Measurements from ENCODE around the gene ATP1B3.
"Not testable (repeated sequence)": the region's sequence is repeated elsewhere in the genome, so short reads cannot be mapped to it uniquely, and the experiment has no call there.

The ATP1B3 gene

GRCh38 chr3:141876381-141876890 is at the start of gene ATP1B3:
Gene ATP1B3, plus strand, starts transcription at chr3:141876643. Its CDS starts 159 bp downstream, at chr3:141876802.
- DNase-seq = peak; percentile 89

GRCh38 chr3:141828487-141828886 is 48.0 kb upstream of the ATP1B3 start:
- no peak for DNase-seq

DNA sequence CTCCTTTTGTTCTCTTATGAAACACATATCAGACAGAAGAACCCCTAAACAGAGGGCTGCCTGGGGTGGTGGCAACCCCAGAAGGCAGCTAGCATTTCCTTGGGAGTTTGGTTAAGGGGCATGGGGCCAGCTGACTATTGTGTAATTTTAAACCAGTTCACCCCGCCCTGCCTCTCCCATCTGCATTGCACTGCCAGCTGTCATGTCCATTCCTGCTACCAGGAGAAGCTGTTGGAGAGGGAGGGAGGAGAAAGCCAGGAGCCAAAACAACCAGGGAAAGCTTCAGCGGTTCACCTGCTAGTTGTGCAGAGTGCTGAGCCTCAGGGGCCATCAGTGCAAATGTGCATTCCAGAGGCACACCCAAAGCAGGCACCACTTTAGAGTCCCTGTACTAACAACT is 47.6 kb upstream of the ATP1B3 start:
- peak; percentile 55 for DNase-seq

DNA sequence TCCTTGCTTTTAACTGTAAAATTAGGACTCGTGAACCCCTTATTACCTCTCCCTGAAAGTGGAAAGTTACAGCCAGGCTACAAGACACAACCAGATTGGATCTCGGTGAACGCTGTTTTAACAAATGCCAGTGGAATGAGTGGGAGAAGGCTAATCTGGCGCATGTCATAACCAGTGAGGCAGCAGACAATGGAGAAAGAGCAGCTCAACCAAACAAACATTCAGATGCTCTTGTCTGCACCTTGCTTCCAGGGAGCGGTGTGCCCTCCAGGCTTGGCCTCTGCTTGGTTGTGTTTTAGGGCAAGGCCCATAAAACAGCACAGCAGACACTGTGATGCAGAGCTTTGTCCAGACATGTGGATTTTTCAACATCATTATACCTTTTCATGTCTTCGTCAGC is 45.9 kb upstream of the ATP1B3 start:
- DNase-seq = no peak

- no peak for DNase-seq
These were observed 42.2 kb upstream of the ATP1B3 start for GRCh38 chr3:141834292-141834691.

- DNase-seq = no peak
These were observed 40.8 kb upstream of the ATP1B3 start for GRCh38 chr3:141835557-141836229.

- DNase-seq = no peak
These were observed 37.1 kb upstream of the ATP1B3 start for GRCh38 chr3:141839389-141839788.

GRCh38 chr3:141840737-141841544 is 35.5 kb upstream of the ATP1B3 start:
- DNase-seq = no peak

DNA sequence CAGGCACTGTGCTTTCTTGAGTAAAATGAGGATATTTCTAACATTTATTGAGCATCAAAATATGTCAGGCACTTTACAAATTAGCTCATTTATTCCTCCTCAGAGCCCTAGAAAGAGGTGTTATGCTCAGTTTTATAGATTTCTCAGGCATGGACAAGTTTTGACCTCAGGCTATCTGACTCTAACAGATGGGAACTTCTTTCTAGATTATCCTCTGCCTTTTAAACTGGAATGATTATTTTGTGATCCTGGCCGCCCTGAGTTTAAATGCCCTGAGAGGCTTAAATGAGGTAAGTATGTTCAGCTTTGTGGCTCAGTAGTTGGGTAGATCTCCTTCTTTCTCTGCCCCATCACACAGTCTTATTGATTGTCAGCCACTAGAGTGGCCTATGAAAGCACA is 32.3 kb upstream of the ATP1B3 start:
- no peak for DNase-seq

DNA sequence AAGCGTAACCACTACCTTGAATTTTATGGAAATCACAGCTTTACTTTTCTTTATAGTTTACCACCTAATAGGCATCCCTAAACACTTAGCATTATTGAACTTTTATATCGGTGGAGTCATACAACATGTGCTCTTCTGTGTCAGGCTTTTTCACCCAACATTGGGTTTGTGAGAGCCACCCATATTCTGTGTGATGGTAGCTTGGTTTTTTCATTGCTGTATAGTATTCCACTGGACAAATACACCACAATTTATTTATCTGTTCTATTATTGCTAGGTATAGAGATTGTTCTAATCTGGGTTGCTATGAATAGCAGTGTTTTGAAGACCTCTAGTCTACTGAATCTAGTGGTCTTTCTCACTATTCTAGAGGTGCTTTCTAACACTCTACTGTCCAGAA is 31.6 kb upstream of the ATP1B3 start:
- DNase-seq = no peak

- no peak for DNase-seq
These were observed 30.9 kb upstream of the ATP1B3 start for GRCh38 chr3:141845407-141846049.

GRCh38 chr3:141846050-141846433 is 30.4 kb upstream of the ATP1B3 start:
- DNase-seq = no peak

DNA sequence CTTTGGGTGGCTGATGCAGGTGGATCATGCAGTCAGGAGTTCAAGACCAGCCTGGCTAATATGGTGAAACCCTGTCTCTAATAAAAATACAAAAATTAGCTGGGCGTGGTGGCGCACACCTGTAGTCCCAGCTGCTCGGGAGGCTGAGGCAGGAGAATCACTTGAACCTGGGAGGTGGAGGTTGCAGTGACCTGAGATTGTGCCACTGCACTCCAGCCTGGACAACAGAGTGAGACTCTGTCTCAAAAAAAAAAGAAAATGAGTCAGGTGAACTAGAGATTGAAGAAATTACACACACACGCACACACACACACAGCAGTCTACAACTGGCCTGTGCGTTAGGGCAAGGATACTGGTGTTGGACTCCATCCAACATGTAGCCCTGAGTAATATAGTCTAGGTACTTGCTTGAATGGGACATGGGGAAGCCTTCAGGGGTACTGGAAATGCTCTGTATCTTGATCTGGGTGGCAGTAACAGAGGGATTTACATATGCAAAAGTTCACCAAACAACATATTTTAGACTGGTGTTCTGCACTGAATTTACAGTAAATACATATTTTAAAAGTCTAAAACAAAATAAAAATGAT is 28.2 kb upstream of the ATP1B3 start:
- DNase-seq = not testable (repeated sequence)

DNA sequence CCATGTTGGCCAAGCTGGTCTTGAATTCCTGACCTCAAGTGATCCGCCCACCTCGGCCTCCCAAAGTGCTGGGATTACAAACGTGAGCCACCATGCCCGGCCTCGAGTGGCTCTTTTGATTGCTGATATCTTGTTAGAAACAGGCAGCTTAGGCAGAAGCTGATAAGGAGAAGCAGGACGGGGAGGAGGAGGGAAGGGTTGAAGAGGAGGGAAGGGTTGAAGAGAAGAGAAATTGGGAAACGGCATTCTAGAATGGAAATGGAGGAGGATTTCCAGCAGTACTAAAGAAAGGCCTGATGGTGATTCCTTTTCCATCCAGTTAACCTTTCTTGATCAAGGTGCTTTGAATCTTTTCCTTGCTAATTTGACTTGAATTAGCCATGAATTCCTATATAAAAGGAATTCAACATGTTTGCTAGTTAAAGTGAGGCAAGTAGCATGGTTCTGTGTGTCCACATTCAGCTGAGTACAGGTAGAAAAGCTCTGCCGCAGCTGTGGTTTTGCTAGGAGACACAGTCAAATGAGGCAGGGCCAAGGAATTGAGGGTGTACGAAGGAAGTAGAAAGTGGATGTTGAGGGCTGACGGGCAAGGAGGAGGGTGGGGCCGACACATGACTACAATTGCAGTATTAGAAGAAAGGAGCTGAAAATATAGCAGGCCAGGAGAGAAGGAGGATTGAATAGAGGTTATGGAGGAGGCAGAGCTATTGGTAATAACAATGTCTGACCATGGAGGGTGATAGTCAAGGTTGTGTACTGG is 27.2 kb upstream of the ATP1B3 start:
- no peak for DNase-seq

GRCh38 chr3:141851411-141851810 is 25.0 kb upstream of the ATP1B3 start:
- DNase-seq = no peak

DNA sequence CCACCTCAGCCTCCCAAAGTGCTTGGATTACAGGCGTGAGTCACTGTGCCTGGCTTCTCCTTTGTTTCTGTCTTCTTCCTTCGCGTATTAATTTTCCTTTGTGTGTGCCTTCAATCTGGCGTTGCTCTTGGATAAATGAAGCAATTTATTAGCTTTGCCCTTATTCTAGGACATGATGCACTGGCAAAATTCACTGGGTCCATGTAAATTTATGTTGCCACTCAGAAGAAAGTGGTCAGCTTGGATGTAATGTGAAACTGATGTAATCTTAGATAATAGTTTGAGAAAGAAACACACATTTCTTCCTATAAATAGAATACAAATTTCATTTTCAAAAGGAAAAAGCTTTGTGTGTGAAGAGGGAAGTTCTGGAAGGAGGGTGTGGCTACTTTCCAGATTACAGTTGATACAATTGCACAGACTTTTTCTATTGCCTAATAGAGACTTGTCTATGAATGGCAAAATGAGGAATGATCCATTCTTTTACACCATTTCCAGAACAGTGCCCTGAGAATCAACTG is 23.3 kb upstream of the ATP1B3 start:
- DNase-seq = no peak

DNA sequence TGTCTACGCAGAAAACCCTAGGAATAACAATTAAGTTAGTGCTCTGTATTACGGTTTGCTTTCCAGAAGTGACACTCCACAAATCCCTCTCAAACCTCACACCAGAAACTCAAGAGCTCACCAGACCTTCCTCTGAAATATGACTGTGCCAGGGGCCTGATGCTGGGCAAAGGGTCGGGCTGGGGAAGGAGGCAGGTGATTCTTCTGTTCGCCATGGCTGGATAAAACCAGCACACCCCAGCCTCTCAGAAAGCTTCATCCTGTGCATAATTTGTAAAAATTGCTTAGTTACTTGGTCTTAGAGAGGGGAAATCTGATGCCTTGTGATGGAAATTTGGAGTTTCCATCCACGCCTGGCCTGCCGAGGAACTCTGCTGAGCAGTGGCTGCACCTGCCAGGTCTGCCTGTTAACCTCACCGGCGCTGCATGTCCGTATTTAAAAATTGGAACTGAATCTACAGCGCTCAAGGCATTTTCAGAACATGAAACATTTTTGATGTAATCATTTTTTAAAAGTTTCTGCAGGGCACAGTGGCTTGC is 22.7 kb upstream of the ATP1B3 start:
- DNase-seq = no peak

- no peak for DNase-seq
These were observed 21.8 kb upstream of the ATP1B3 start for GRCh38 chr3:141854599-141854998.

DNA sequence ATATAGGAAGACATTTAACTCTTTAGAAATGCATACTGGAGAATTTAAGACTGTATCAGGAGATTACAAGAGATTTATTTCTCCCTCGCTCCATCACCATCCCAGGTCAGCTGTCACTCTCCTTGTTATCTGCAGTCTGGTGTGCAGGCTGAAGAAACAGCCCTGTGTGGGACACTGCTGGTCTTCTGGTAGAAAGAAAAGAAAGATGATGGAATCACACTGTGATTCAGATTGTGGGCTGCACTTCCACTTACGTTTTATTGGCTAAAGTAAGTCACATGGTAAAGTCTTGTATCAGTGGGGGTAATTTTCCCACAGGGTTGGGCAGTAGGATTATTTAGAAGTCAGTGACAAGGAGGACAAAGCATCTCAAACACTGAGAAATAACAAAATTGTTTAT is 18.1 kb upstream of the ATP1B3 start:
- DNase-seq = no peak

DNA sequence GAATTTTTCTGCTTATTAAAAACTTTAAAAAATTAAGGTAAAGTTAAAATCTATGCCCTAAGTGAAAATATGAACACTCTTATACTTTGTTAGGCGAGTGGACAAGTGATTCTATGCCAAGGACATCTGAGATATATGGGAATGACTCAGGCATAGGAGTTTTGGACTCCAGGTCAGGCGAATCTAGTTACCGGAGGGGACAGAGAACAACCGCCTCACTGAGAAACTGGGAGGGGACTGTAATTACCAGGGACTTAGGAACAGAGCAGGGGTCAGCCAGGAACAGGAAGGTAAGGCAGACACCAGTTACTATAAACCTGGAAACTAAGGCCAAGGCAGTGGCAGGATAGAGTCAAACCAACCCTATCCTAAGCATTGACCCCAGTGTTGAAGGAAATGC is 16.8 kb upstream of the ATP1B3 start:
- DNase-seq = no peak

DNA sequence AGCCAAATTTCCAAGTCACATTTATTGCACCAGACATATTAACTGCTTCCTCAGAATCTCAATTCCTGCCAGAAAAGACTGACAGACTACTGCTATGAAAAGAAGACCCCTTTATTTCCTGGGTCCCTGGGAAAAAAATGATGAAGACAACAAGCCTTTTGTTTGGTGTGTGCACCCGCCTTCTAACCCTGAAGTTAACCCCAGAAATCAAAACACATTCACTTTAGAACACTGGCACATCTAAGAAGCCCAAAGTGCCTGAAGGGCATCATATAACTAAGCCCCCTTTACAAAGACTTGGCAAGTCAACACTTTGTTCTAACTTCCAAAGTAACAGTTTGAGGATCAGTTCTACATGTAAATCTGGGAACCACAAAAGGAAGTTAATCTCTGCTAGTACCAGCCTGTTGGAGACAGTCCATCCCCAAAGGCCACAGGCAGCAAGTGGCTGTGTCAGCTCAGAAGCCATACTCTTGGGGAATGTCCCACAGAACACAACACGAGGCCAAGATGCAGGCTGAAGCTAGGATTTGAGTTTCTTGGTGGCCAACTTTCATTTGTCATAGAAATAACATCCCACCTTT is 16.3 kb upstream of the ATP1B3 start:
- no peak for DNase-seq
